HepG2 (cell line): ENCODE data around the gene HOMEZ. TPM values are rescaled to one million over a fixed set of nuclear protein-coding genes. Genes with fewer than 3 reads are reported as not detected.

ENCODE experiments used
- ARID4A ChIP-seq: sonication (generic); formaldehyde crosslinking; IDR thresholded peaks from 2 replicates; pipeline ENCODE4 v1.5.0; 2020; ENCODE audit warnings: mild to moderate bottlenecking, missing genetic modification reagents, borderline replicate concordance
- ARNT ChIP-seq: fragments of 450-650 bp; IDR thresholded peaks from 2 replicates; pipeline ENCODE4 v1.6.1; 2017
- BCL6 ChIP-seq: IDR thresholded peaks from 2 replicates; pipeline ENCODE4 v1.6.1; 2016; ENCODE audit warnings: missing genetic modification reagents, missing compliant biosample characterization
- FOSL2 ChIP-seq: sonication (generic); formaldehyde crosslinking; IDR thresholded peaks from 2 replicates; pipeline ENCODE4 v1.4.0; 2020; ENCODE audit warnings: missing genetic modification reagents
- GLI4 ChIP-seq: sonication (generic); formaldehyde crosslinking; IDR thresholded peaks from 2 replicates; pipeline ENCODE4 v1.5.1; 2020; ENCODE audit warnings: missing genetic modification reagents, mild to moderate bottlenecking, moderate library complexity, borderline replicate concordance
- HNF1A ChIP-seq, 2 experiments: sonication (generic) in 1 of 2; formaldehyde crosslinking in 1 of 2; IDR thresholded peaks; 2 replicates each; pipeline versions ENCODE4 v1.4.0 to v1.6.1; 2016 to 2020; ENCODE audit warnings: borderline replicate concordance in 1 of 2, low read depth in 1 of 2, mild to moderate bottlenecking in 1 of 2, missing genetic modification reagents in 1 of 2
- KIAA2018 ChIP-seq: sonication (generic); formaldehyde crosslinking; IDR thresholded peaks from 2 replicates; pipeline ENCODE4 v1.5.0; 2020; ENCODE audit warnings: mild to moderate bottlenecking, missing genetic modification reagents, borderline replicate concordance
- RFX3 ChIP-seq: IDR thresholded peaks from 2 replicates; pipeline ENCODE4 v1.6.1; 2016; ENCODE audit warnings: missing biosample characterization, missing genetic modification reagents
- YEATS2 ChIP-seq: sonication (generic); formaldehyde crosslinking; IDR thresholded peaks from 2 replicates; pipeline ENCODE4 v1.4.0; 2020; ENCODE audit warnings: missing genetic modification reagents, borderline replicate concordance
- ZNF292 ChIP-seq: sonication (generic); formaldehyde crosslinking; IDR thresholded peaks from 2 replicates; pipeline ENCODE4 v1.8.1; 2022; ENCODE audit warnings: mild to moderate bottlenecking, low read depth, missing genetic modification reagents, borderline replicate concordance
- ZNF703 ChIP-seq: sonication (generic); formaldehyde crosslinking; IDR thresholded peaks from 2 replicates; pipeline ENCODE4 v1.5.1; 2020; ENCODE audit warnings: missing genetic modification reagents, mild to moderate bottlenecking, moderate library complexity, borderline replicate concordance
- polyA plus RNA-seq, 8 experiments: library from polyadenylated mRNA; depleted of rRNA in 3 of 8; stranded (reverse) in 7 of 8; unstranded in 1 of 8; fragments of >200 nt; fragmentation: Illumina TruSeq in 4 of 8; extraction: Trizol in 4 of 8; gene quantifications; 2 replicates each; pipeline versions ENCODE4 v1.2.1 to v1.2.3, GENCODE V29; 2011 to 2016; ENCODE audit warnings: low read depth in 4 of 8, missing spikeins in 1 of 8, mixed read lengths in 1 of 8; ENCODE audit not compliant: insufficient read depth in 1 of 8
- total RNA-seq, 5 experiments: library from RNA; depleted of rRNA; stranded (reverse); fragments of >200 nt; fragmentation: Illumina TruSeq; extraction: Trizol; gene quantifications; 2 replicates each; pipeline ENCODE4 v1.2.3, GENCODE V29; 2016; ENCODE audit warnings: low read depth in 1 of 5

The HOMEZ gene
- total and polyA plus RNA-seq, 2 of the 13 experiments (the other 11 are each of a cell fraction or from before 2014, with no cell fraction given) = 14.5 to 31.8 TPM

DNA sequence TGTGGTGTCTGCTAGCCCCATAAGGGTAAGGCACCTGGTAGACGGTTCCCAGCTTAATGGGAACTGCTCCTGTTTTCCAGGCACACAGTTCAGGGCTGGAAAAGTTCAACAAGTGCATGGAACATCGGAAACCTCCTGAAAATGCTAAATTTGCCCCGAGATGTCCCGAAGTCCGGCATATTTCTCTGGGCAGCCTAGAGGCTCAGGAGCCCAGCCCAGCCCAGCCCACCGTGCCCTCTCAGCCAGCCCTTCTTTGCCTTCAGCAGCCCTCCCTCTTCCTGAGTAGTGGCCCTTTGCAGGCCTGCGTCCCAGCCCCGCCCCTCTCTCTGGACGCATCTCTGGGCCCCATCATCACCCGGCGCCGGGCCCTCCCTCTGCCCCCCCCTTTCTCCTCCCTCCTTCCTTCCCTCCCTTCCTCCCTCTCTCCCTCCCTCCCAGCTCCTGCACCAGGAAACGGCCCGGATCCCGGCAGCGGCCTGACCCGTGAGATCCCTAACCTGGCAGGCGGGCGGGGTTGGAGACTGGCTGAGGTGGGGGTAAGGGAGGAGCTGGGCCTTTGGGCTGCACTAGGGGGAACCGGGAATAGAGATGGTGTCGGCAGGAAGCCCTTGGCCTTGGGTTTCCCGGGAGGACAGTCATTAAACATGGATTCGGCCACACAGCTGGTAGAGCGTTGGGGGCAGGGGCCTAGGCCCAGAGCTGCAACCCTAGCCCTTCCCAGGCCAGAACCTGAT lies 20.6 kb upstream of the HOMEZ start, which contains the start of gene BCL2L2 (continued):
- TF ChIP-seq KIAA2018 (CRISPR knock-in tag) (0 out of 2 replicates have a peak, but pooled peaks have one; percentile 92), HNF1A (IDR thresholded peaks at IDR 0.05; ENCODE audit: low read depth) (peak; percentile 69), HNF1A (CRISPR knock-in tag; IDR thresholded peaks at IDR 0.05; ENCODE audit: borderline replicate concordance) (peak; percentile 85; the same call in 1 of the 2 replicates), GLI4 (CRISPR knock-in tag) (peak; percentile 99), ARNT (no peak), YEATS2 (CRISPR knock-in tag) (peak; percentile 93), ARID4A (no peak), RFX3 (peak; percentile 43; the same call in 1 of the 2 replicates), ZNF703 (CRISPR knock-in tag) (no peak), BCL6 (CRISPR knock-in tag) (peak; percentile 23; the same call in 1 of the 2 replicates), FOSL2 (CRISPR knock-in tag) (peak; percentile 68), ZNF292 (CRISPR knock-in tag) (peak; percentile 97)
